GM19463 (cell line): Measurements from ENCODE around the gene DPT.

Source experiments
- ATAC-seq: cut with Tn5 transposase; IDR thresholded peaks from one replicate; pipeline ENCODE4 v1.9.1; 2021; ENCODE audit warnings: mild to moderate bottlenecking, moderate library complexity; ENCODE audit not compliant: unreplicated experiment

Gene DPT

DNA sequence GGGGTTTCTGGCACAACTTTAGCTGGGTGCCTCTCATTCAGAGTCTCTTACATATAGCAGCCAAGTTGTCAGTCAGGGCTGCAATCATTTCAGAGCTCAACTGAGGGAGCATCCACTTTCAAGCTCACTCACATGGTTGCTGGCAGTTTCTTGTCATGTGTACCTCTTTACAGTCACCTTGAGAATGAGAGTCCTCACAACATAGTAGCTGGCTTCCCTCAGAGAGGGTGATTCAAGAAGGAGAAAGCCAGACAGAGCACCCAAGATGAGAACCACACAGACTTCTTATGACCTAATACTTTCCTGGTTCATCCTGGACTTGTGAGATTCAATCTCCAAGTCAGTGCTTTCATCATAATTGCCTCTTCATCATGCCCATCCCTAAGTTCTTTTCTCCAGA is 57.2 kb downstream of the DPT start:
- no peak for ATAC-seq

DNA sequence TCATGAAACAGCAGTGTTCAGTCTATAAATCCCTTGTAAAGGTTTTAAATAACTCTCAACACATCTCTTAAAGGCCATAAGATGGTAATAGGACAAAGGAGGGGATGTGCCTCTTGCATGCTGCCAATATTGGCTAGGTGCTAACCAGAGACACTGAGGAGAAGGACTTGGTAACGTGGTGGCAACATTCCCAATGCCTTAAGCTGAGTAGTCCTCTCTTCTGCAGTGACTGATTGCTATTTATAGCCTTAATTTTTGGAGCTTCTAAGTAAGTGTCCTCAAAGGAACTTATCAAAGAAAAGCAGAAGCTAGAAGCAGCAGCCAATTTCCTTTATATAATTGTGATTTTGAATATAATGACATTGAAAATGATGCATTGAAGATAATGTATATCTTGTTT is 63.0 kb downstream of the DPT start:
- no peak for ATAC-seq

DNA sequence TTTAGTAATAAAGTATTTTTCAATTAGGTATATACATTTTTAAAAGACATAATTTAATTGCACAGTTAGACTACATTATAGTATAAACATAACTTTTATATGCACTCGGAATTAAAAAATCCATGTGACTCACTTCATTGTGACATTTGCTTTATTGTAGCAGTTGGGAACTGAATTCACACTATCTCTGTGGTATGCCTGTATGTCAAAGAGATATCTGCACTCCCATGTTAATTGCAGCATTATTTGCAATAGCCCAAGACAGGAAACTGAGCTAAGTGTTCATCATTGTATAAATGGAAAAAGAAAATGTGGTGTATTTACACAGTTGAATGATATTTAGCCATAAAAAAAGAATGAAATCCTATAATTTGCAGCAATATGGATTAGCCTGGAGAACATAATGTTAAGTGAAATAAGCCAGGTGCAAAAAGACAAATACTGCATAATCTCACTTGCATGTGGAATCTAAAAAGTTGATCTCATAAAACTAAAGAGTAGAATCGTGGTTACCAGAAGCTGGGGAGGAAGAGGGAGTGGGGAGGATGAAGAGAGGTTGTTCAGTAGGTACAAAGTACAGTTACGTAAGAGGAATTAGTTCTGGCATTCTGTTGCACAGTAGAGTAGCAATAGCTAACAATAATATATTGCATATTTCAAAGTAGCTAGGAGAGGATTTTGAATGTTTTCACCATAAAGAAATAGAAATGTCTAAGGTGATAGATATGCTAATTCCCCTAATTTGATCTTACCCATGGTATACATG is 64.8 kb downstream of the DPT start:
- no peak for ATAC-seq

DNA sequence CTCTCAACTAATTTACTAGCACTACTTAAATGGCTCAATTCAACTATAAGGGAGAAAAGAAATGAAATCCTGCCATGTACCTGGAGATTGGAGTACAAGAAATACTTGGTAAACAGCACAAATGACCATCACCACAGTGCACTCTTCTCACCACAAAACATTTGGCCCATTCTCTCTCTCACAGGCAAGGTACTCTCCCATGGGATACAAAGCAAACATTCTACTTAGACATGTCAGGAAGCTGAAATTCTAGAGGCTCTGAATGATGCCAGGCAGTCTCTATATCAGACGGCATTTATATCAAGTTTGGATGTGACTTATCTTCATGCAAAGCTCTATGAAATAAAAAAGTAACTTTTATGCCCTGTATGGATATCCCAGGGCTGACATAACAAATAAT is 72.5 kb downstream of the DPT start:
- ATAC-seq = no peak

DNA sequence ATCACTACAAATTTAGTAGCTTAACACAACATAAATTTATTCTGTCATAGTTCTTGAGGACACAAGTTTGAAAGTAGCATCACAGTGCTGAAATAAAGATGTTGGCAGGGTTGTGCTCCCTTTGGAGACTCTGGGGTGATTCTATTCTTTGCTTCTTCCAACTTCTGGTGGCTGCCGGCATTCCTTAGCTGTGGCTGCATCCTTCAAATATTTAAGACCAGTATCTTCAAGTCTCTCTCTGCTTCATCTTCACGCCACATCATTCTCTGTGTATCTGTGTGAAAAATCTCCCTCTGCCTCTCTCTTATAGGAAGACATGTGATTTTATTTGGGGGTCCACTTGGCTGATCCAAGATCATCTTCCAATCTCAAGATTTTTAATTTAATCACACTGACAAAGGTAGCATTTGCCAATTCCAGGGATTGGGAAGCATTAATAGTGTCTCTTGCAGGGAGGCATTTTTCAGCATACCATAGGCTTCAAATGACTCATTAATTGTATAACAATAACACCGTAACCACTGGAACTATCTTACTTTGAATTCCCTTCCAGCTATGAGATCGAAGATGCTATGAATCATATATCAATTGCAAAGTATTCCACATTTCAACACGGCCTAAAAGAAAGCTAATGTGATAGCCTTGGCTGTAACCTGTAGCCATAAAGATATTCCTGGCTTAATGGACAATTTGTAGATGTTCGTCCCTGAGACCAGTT is 74.6 kb downstream of the DPT start:
- ATAC-seq = no peak

DNA sequence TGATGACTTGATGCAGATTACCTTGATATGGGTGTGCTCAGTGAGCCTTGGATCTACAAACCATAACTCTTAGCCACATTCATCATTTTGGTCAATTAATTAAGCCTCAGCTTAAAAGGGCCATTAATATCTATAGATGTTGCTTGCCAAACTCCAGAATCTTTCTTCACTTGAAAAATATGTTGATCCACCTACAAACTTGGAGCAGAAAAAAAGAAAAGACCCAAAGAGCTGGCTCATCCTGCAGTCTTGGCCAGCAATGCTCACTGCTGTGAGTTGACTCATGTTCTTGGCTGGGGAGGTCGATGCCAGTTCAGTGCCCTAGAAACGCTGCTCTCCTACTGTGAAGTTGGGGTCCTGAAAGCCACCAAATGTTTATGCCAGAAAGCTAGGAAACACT is 75.4 kb downstream of the DPT start:
- no peak for ATAC-seq

DNA sequence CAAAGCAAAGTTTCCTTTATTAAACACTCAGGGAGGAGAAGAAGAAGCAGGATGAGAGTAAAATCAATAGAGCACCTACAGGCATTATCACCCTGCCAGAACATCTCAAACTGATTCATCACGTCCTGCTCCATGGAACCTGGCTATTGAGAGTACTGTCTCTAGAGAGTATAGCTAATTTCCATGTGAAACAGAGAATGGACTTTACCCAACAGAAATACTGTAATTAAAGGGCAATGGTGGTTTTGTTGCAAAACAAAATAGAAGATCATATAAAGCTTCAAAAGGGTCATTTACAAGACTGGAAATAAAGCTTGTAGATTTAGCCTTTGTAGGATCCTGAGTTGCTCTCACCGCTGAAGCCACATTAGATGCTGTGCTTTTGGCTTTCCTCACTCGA is 83.3 kb downstream of the DPT start:
- ATAC-seq = no peak
